Loucy (cell line): ENCODE results near the gene FAM229B.
"Not testable (repeated sequence)": the region's sequence is repeated elsewhere in the genome, so short reads cannot be mapped to it uniquely, and the experiment has no call there.

Experiments used
- H2AFZ ChIP-seq: fragments of 200-600 bp; sonication (generic); 2 replicates; pipeline ENCODE4 v1.6.0; 2016; ENCODE audit warnings: antibody characterized with exemption, mild to moderate bottlenecking, low read length, moderate library complexity
- H3F3A ChIP-seq: fragments of 200-600 bp; 2 replicates; pipeline ENCODE4 v1.6.0; 2016; ENCODE audit warnings: antibody characterized with exemption, low read depth, mild to moderate bottlenecking
- H3K27me3 ChIP-seq: fragments of 200-600 bp; sonication (generic); 2 replicates; pipeline ENCODE4 v1.6.1; 2014; ENCODE audit warnings: low read length, mild to moderate bottlenecking; ENCODE audit not compliant: insufficient read depth, poor library complexity, severe bottlenecking
- H3K36me3 ChIP-seq: fragments of 200-600 bp; sonication (generic); 2 replicates; pipeline ENCODE4 v1.6.1; 2016; ENCODE audit warnings: low read length; ENCODE audit not compliant: insufficient read depth
- H3K4me1 ChIP-seq: fragments of 200-600 bp; sonication (generic); 2 replicates; pipeline ENCODE4 v1.5.1; 2014; ENCODE audit warnings: low read length, mild to moderate bottlenecking; ENCODE audit not compliant: insufficient read depth, poor library complexity, severe bottlenecking
- H3K4me2 ChIP-seq: fragments of 200-600 bp; sonication (generic); 2 replicates; pipeline ENCODE4 v1.6.0; 2014; ENCODE audit warnings: antibody characterized with exemption, low read length, low read depth, mild to moderate bottlenecking; ENCODE audit not compliant: poor library complexity, severe bottlenecking
- H3K4me3 ChIP-seq: fragments of 200-600 bp; sonication (generic); 2 replicates; pipeline ENCODE4 v1.5.1; 2014; ENCODE audit warnings: low read length, mild to moderate bottlenecking, mixed read lengths; ENCODE audit not compliant: poor library complexity, severe bottlenecking
- H3K79me2 ChIP-seq: fragments of 200-600 bp; sonication (generic); 2 replicates; pipeline ENCODE4 v1.6.1; 2014; ENCODE audit warnings: low read length; ENCODE audit not compliant: insufficient read depth
- H3K9ac ChIP-seq: fragments of 200-600 bp; sonication (generic); 2 replicates; pipeline ENCODE4 v1.6.0; 2014; ENCODE audit warnings: mild to moderate bottlenecking, low read depth, low read length, moderate library complexity; ENCODE audit not compliant: poor library complexity, severe bottlenecking
- H3K9me2 ChIP-seq: fragments of 200-600 bp; sonication (generic); replicated peaks from 2 replicates; pipeline ENCODE4 v1.6.1; 2016; ENCODE audit warnings: low read depth, low read length, mixed read lengths
- H3K9me3 ChIP-seq: fragments of 200-600 bp; sonication (generic); 2 replicates; pipeline ENCODE4 v1.6.1; 2014; ENCODE audit warnings: mild to moderate bottlenecking, antibody characterized with exemption, low read length, low read depth; ENCODE audit not compliant: insufficient read depth
- H4K20me1 ChIP-seq: fragments of 200-600 bp; sonication (generic); 2 replicates; pipeline ENCODE4 v1.6.0; 2014; ENCODE audit warnings: antibody characterized with exemption, low read length, mild to moderate bottlenecking; ENCODE audit not compliant: insufficient read depth, poor library complexity, severe bottlenecking
- EZH2phosphoT487 ChIP-seq: fragments of 200-600 bp; IDR thresholded peaks from 2 replicates; pipeline ENCODE4 v1.6.1; 2018; ENCODE audit warnings: antibody characterized with exemption, mild to moderate bottlenecking, moderate library complexity, borderline replicate concordance
- TF ChIP-seq, protein P1 (sequence below): fragments of 200-600 bp; sonication (generic); conservative IDR thresholded peaks from 2 replicates; pipeline ENCODE4 v1.5.1; 2014; ENCODE audit warnings: mild to moderate bottlenecking, antibody characterized with exemption, low read length

Gene FAM229B

DNA sequence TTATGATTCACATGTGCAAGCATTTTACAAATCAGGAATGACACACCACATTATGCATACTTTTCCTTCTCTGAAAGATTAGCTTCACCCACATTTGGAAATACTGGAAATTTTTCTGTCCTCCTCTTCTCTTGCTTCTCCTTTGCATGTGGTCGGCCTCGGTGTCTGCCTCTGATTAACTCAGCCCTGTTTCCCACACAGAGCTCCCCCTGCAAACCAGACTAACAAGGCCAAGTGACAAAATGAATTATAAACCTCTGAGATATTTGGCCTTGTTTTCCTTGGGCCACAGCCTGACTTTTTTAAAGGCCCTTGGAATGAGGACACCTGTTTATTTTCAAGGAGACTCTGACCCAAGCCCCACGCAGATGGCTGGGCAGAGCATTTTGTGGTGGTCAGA, 42.5 kb upstream of the FAM229B start:
- Histone ChIP-seq H3K4me2 (no peak overlapping the region), H4K20me1 (no peaks in the 10 kb centered on the region), H3K4me3 (no peak overlapping the region), H3K9ac (no peak overlapping the region), H3F3A (no peaks in the 10 kb centered on the region), H2AFZ (no peak overlapping the region), H3K27me3 (no peaks in the 10 kb centered on the region), H3K79me2 (no peaks in the 10 kb centered on the region), H3K36me3 (no peaks in the 10 kb centered on the region), H3K9me3 (no peaks in the 10 kb centered on the region), H3K4me1 (peaks cover 3% of the 10 kb centered on the region), H3K9me2 (no peaks in the 10 kb centered on the region)
- TF ChIP-seq, protein P1, sequence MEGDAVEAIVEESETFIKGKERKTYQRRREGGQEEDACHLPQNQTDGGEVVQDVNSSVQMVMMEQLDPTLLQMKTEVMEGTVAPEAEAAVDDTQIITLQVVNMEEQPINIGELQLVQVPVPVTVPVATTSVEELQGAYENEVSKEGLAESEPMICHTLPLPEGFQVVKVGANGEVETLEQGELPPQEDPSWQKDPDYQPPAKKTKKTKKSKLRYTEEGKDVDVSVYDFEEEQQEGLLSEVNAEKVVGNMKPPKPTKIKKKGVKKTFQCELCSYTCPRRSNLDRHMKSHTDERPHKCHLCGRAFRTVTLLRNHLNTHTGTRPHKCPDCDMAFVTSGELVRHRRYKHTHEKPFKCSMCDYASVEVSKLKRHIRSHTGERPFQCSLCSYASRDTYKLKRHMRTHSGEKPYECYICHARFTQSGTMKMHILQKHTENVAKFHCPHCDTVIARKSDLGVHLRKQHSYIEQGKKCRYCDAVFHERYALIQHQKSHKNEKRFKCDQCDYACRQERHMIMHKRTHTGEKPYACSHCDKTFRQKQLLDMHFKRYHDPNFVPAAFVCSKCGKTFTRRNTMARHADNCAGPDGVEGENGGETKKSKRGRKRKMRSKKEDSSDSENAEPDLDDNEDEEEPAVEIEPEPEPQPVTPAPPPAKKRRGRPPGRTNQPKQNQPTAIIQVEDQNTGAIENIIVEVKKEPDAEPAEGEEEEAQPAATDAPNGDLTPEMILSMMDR, result no peak
- no peak for TF ChIP-seq EZH2phosphoT487

DNA sequence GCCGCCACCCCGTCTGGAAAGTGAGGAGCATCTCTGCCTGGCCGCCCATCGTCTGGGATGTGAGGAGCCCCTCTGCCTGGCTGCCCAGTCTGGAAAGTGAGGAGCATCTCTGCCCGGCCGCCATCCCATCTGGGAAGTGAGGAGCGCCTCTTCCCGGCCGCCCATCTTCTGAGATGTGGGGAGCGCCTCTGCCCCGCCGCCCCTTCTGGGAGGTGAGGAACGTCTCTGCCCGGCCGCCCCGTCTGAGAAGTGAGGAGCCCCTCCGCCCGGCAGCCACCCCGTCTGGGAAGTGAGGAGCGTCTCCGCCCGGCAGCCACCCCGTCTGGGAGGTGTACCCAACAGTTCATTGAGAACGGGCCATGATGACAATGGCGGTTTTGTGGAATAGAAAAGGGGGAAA, 39.9 kb upstream of the FAM229B start:
- H4K20me1 ChIP-seq, H3F3A ChIP-seq, H3K4me2 ChIP-seq, H3K4me1 ChIP-seq, H3K27me3 ChIP-seq, H2AFZ ChIP-seq, H3K9me2 ChIP-seq, H3K9ac ChIP-seq, H3K79me2 ChIP-seq, H3K4me3 ChIP-seq, H3K9me3 ChIP-seq, H3K36me3 ChIP-seq: not testable (repeated sequence)

DNA sequence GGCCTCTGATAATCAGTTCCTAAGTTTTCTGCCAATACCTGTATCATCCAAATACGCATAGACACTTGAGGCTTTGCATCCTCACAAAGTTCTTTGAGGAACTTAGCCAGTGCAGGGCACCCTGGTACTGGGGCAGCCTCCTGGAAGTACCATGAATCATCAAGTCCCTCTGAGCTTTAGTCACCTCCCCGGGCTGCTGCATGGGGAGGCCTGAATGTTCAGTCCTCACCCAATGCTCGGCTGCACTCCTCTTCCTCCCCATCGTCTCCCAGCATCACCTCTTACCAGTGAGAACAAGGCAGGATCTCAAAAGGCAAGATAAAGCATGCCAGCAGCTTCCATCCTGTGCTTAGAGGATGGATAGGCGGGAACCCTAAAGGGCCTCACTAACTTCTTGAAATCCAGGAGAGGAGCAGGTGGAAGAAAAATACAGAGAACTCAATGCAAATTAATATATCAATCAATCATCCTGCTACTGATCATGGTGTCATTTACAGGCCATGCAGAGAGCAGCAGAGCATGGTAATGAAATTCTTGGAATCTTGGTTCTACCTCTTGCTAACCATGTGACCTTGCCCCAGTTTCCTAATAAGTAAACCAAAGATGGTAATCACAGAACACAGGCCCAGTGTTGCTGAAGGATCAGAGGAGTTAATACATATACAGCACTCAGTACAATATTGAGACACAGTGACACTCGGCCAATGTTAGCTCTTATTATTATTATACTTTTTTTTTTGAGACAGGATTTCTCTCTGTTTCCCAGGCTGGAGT, 38.2 kb upstream of the FAM229B start:
- no peaks in the 10 kb centered on the region for H3F3A ChIP-seq
- H3K4me2 ChIP-seq, result no peak overlapping the region
- no peaks in the 10 kb centered on the region for H3K9me3 ChIP-seq
- no peak overlapping the region for H3K4me3 ChIP-seq
- no peaks in the 10 kb centered on the region for H4K20me1 ChIP-seq
- H3K9me2 ChIP-seq, result no peaks in the 10 kb centered on the region
- H3K9ac ChIP-seq, result no peak overlapping the region
- H3K4me1 ChIP-seq, result no peaks in the 10 kb centered on the region
- H3K36me3 ChIP-seq, result no peaks in the 10 kb centered on the region
- H3K27me3 ChIP-seq, result no peaks in the 10 kb centered on the region
- no peak overlapping the region for H2AFZ ChIP-seq
- TF ChIP-seq, protein P1, result no peak
- no peak for TF ChIP-seq EZH2phosphoT487
- no peaks in the 10 kb centered on the region for H3K79me2 ChIP-seq

DNA sequence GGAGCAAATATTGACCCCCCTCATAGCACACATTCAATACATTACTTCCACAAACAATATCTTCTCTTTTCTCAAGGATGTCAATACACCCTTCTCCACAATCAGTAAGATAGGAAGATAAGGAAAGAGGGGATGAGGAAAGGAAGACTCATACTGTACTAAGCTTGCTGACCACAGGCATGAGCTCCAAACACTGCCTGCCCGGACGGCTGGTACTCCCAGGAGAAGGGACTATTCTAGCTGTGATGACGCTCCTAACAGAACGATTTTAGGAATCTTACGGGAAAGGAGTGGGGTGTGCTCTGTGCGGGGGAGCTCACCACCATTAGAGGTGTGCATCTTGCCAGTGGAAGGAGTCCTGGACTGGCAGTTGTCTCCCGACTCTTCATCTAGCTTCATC, 37.4 kb upstream of the FAM229B start:
- no peaks in the 10 kb centered on the region for H3K9me2 ChIP-seq
- no peaks in the 10 kb centered on the region for H3K27me3 ChIP-seq
- no peak overlapping the region for H3K4me3 ChIP-seq
- H2AFZ ChIP-seq, result no peak overlapping the region
- H4K20me1 ChIP-seq, result no peaks in the 10 kb centered on the region
- no peaks in the 10 kb centered on the region for H3K4me1 ChIP-seq
- no peak for TF ChIP-seq EZH2phosphoT487
- TF ChIP-seq, protein P1, result no peak
- no peak overlapping the region for H3K4me2 ChIP-seq
- no peaks in the 10 kb centered on the region for H3K79me2 ChIP-seq
- H3F3A ChIP-seq, result no peaks in the 10 kb centered on the region
- H3K36me3 ChIP-seq, result no peaks in the 10 kb centered on the region
- H3K9ac ChIP-seq, result no peak overlapping the region
- no peaks in the 10 kb centered on the region for H3K9me3 ChIP-seq
